ENCODE data around the gene ZSWIM4.

DNA sequence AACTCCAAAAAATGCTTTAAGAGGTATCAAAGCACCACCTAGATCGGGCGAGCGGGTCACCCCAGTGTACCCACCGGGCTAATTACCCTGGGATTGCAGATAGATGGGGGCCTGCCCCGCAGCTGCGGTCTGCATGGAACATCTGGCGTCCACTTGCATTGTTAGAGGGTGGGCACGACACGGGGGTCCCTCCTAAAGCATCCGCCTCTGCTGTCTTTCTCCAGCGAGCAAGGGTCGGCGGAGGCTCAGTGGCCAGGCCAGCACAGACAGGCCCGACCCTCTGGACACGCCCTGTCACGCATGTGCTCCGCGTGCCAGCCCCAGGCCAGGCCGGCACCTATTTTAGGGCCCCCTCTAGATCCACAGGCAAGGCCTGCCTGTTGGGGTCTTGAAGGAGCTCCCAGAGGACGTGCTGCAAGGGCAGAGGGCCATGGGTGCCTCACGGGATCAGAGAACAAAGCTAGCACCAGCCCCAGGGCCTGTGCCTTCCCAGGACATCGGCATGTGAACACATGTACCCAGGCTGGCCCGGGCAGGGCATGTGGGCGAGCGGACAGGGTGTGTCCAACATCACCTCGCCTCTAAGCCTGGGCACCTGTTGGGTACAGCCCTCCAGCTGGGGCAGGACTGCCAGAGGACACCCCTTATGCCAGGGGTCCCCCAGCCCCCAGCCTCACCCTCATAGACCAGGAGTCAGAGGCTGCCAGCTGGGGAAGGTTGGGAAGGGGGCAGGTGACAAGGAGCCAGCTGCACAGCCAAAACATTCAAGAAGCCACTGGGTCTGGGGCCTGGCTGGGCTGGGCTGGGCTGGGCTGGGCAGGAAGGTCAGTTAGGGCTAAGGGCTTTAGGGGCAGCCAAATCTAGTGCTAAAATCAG is 46.1 kb downstream of the ZSWIM4 start:
- TF ChIP-seq ZKSCAN1 (IDR thresholded peaks at IDR 0.05; ENCODE audit: low read length) (no peak), IRF2 (CRISPR knock-in tag; IDR thresholded peaks at IDR 0.05) (no peak), TEAD2 (CRISPR knock-in tag; IDR thresholded peaks at IDR 0.05) (no peak), ZNF274 (CRISPR knock-in tag; IDR thresholded peaks at IDR 0.05) (no peak), NR3C1 (CRISPR knock-in tag; IDR thresholded peaks at IDR 0.05) (no peak), RORA (CRISPR knock-in tag; IDR thresholded peaks at IDR 0.05) (no peak), SMYD3 (CRISPR knock-in tag; IDR thresholded peaks at IDR 0.05) (no peak)
- TF ChIP-seq, protein P1, sequence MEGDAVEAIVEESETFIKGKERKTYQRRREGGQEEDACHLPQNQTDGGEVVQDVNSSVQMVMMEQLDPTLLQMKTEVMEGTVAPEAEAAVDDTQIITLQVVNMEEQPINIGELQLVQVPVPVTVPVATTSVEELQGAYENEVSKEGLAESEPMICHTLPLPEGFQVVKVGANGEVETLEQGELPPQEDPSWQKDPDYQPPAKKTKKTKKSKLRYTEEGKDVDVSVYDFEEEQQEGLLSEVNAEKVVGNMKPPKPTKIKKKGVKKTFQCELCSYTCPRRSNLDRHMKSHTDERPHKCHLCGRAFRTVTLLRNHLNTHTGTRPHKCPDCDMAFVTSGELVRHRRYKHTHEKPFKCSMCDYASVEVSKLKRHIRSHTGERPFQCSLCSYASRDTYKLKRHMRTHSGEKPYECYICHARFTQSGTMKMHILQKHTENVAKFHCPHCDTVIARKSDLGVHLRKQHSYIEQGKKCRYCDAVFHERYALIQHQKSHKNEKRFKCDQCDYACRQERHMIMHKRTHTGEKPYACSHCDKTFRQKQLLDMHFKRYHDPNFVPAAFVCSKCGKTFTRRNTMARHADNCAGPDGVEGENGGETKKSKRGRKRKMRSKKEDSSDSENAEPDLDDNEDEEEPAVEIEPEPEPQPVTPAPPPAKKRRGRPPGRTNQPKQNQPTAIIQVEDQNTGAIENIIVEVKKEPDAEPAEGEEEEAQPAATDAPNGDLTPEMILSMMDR (CRISPR knock-in tag; IDR thresholded peaks at IDR 0.05), result no peak
